ENCODE measurements around the gene RICTOR. TPM values are rescaled to one million over a fixed set of nuclear protein-coding genes. Genes with fewer than 3 reads are reported as not detected.
"Not testable (repeated sequence)": the region's sequence is repeated elsewhere in the genome, so short reads cannot be mapped to it uniquely, and the experiment has no call there.

RICTOR gene
- total and polyA plus RNA-seq, 10 donors, result 6.3 to 70.9 (median 58.5) TPM

DNA sequence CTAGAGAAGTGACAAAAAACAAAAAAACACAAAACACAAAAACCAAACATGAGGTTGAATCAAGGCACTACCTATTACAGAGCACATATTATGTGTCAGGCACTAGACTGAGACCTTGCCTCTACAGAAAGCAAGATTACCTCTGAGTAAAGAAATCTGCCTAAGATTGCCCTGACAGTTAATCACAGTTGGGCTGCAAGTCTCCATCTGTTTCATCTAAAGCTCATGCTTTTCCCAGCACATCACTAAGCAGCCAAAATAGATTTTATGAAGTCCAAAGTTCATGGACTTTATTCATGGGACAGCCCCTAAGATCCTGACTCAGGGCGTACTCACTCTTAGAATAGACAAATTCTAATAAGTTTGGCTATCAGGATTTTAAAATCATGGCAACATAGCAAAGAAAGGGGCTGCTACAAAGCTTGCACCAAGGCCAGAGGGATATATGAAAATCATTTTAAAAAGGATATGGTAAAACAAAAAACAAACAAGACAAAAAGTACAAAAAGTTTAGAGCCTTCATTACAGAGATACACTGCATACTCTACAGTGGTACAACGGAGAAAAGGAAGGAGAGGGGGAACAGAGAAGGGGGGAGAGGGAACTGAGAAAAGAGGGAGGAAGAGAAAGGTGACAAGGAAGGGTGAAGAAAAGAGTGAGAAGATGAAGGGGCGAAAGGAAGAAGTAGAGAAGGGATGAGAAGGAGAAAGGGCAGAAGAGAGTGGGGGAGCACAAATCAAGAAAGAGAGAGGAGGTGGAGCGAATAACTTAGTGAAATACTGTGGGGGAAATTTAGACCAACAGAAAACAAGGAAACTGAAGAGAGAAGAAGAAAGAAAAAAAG lies 58.2 kb downstream of the RICTOR start:
- Histone ChIP-seq H3K27me3 (replicated peaks in 1 of 7) (no peaks in the 10 kb centered on the region), H3K36me3 (peaks cover 0 to 72% (median 30%) of the 10 kb centered on the region in 6 donors), H3K9me3 (peaks cover 0 to 22% (median 20%) of the 10 kb centered on the region in 8 donors), H3K27ac (peak overlapping the region in 1 of 8 donors; percentile 9), H3K4me1 (peaks cover 0 to 40% (median 8%) of the 10 kb centered on the region in 6 donors), H3K4me3 (no peak overlapping the region)
- 70 to 81% (median 73%) methylated on average over 4 of the region's 4 CpGs for WGBS, 5 donors
- intact Hi-C loops (cut with DNase I; ENCODE audit: low total_unique reads), result no loop called here
- DNase-seq, result no peak
- TF ChIP-seq, protein P1, sequence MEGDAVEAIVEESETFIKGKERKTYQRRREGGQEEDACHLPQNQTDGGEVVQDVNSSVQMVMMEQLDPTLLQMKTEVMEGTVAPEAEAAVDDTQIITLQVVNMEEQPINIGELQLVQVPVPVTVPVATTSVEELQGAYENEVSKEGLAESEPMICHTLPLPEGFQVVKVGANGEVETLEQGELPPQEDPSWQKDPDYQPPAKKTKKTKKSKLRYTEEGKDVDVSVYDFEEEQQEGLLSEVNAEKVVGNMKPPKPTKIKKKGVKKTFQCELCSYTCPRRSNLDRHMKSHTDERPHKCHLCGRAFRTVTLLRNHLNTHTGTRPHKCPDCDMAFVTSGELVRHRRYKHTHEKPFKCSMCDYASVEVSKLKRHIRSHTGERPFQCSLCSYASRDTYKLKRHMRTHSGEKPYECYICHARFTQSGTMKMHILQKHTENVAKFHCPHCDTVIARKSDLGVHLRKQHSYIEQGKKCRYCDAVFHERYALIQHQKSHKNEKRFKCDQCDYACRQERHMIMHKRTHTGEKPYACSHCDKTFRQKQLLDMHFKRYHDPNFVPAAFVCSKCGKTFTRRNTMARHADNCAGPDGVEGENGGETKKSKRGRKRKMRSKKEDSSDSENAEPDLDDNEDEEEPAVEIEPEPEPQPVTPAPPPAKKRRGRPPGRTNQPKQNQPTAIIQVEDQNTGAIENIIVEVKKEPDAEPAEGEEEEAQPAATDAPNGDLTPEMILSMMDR (IDR thresholded peaks at IDR 0.05 in 8 of 11, conservative IDR thresholded peaks at IDR 0.05 in 3 of 11), result no peak
- TF ChIP-seq POLR2A (IDR thresholded peaks at IDR 0.05) (no peak), POLR2AphosphoS5 (IDR thresholded peaks at IDR 0.05) (no peak)

DNA sequence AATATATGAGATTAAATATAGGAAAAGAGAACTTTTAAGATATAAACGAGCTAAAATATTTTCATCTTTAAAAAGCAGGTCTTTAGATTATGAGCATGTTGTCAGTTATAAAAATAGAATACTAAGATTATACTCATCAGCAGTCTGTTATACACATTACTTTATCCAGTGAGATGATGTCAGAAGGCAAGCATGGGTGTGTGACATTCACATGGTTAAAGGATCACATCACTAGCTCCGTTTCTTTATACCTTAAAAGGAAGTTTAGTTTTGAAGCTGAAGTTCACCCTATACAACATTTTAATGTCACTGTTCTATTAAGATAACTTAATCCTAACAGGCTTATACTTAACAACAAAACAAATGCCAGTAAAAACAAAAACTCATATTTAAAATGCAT lies 59.6 kb downstream of the RICTOR start:
- no peak for DNase-seq
- H3K9me3 ChIP-seq, result peaks cover 0 to 31% (median 26%) of the 10 kb centered on the region in 8 donors
- intact Hi-C loops (cut with DNase I; ENCODE audit: low total_unique reads), result no loop called here
- no peak for TF ChIP-seq POLR2A (IDR thresholded peaks at IDR 0.05)
- no peak for TF ChIP-seq POLR2AphosphoS5 (IDR thresholded peaks at IDR 0.05)
- TF ChIP-seq, protein P1 (IDR thresholded peaks at IDR 0.05 in 8 of 11, conservative IDR thresholded peaks at IDR 0.05 in 3 of 11), result no peak
- H3K4me3 ChIP-seq, result no peak overlapping the region
- H3K36me3 ChIP-seq, result peaks cover 0 to 70% (median 26%) of the 10 kb centered on the region in 6 donors
- no peaks in the 10 kb centered on the region for H3K27me3 ChIP-seq (replicated peaks in 1 of 7)
- H3K27ac ChIP-seq, result no peak overlapping the region
- WGBS, 5 donors, result 72 to 83% (median 82%) methylated on average over 2 of the region's 2 CpGs
- peaks cover 0 to 29% (median 8%) of the 10 kb centered on the region in 6 donors for H3K4me1 ChIP-seq

DNA sequence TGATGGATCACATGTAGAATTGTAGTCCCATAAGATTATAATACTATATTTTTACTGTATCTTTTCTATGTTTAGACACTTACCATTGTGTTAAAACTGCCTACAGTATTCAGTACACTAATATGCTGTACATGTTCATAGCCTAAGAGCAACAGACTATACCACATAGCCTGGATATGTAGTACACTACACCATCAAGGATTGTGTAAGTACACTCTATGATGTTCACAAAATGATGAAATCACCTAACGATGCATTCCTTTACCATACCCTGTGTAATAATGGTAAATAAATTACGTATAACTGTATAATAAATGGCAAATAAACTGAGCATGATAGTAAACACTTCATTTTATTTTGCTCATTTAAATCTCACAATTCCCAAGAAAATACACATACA lies 60.3 kb downstream of the RICTOR start:
- H3K36me3 ChIP-seq, result peaks cover 0 to 64% (median 22%) of the 10 kb centered on the region in 6 donors
- WGBS, 5 donors, result 78 to 97% (median 89%) methylated on average over 2 of the region's 2 CpGs
- H3K4me3 ChIP-seq, result no peak overlapping the region
- intact Hi-C loops (cut with DNase I; ENCODE audit: low total_unique reads), result no loop called here
- H3K4me1 ChIP-seq, result peaks cover 0 to 29% (median 8%) of the 10 kb centered on the region in 6 donors
- no peak for DNase-seq
- H3K27me3 ChIP-seq (replicated peaks in 1 of 7), result no peaks in the 10 kb centered on the region
- H3K9me3 ChIP-seq, result peaks cover 0 to 31% (median 26%) of the 10 kb centered on the region in 8 donors
- no peak for TF ChIP-seq POLR2AphosphoS5 (IDR thresholded peaks at IDR 0.05)
- no peak for TF ChIP-seq POLR2A (IDR thresholded peaks at IDR 0.05)
- no peak overlapping the region for H3K27ac ChIP-seq

DNA sequence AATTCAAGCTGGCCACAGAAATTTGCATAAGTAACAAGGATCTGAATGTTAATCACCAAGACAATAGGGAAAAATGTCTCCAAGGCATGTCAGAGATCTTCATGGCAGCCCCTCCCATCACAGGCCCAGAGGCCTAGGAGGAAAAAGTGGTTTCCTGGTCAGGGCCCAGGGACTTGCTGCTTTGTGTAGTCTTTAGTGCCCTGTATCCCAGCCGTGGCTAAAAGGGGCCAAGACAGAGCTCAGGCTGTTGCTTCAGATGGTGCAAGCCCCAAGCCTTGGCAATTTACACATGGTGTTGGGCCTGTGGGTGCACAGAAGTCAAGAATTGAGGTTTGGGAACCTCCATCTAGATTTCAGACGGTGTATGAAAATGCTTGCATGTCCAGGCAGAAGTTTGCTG lies 63.2 kb downstream of the RICTOR start:
- Histone ChIP-seq H3K36me3 (peaks cover 0 to 50% (median 18%) of the 10 kb centered on the region in 6 donors), H3K9me3 (peaks cover 0 to 31% (median 26%) of the 10 kb centered on the region in 8 donors), H3K4me1 (peaks cover 0 to 10% (median 3%) of the 10 kb centered on the region in 6 donors)
- intact Hi-C loops (cut with DNase I; ENCODE audit: low total_unique reads); H3K27me3 ChIP-seq (replicated peaks in 1 of 7); DNase-seq; H3K27ac ChIP-seq; H3K4me3 ChIP-seq: not testable (repeated sequence)
- 96 to 100% (median 98%) methylated on average over 2 of the region's 2 CpGs for WGBS, 5 donors

DNA sequence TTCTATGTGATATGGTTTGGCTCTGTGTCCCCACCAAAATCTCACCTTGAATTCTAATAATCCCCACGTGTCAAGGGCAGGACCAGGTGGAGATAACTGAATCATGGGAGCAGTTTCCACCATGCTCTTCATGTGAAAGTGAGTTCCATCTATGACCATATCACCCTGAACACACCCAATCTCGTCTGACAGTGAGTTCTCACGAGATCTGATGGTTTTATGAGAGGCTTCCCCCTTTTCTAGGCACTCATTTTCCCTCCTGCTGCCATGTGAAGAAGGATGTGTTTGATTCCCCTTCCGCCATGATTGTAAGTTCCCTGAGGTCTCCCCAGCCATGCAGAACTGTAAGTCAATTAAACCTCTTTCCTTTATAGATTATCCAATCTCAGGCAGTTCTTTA lies 64.2 kb downstream of the RICTOR start:
- H3K4me3 ChIP-seq, result no peak overlapping the region
- DNase-seq, result no peak
- H3K27ac ChIP-seq, result no peak overlapping the region
- peaks cover 0 to 31% (median 26%) of the 10 kb centered on the region in 8 donors for H3K9me3 ChIP-seq
- peaks cover 0 to 6% (median 0%) of the 10 kb centered on the region in 6 donors for H3K4me1 ChIP-seq
- peaks cover 0 to 50% (median 18%) of the 10 kb centered on the region in 6 donors for H3K36me3 ChIP-seq
- intact Hi-C loops (cut with DNase I; ENCODE audit: low total_unique reads), result no loop called here
- H3K27me3 ChIP-seq (replicated peaks in 1 of 7), result no peaks in the 10 kb centered on the region
- no peak for TF ChIP-seq POLR2A (IDR thresholded peaks at IDR 0.05)
- TF ChIP-seq, protein P1 (IDR thresholded peaks at IDR 0.05 in 8 of 11, conservative IDR thresholded peaks at IDR 0.05 in 3 of 11), result no peak
- no peak for TF ChIP-seq POLR2AphosphoS5 (IDR thresholded peaks at IDR 0.05)
- WGBS, 5 donors, result 91 to 96% (median 95%) methylated on average over 4 of the region's 4 CpGs

Data from spleen (tissue), 11 donors.